ENCODE data around the gene CYP1B1.
A peak's percentile ranks its signal among the peaks of the same experiment; 100 is the strongest.

The CYP1B1 gene

DNA sequence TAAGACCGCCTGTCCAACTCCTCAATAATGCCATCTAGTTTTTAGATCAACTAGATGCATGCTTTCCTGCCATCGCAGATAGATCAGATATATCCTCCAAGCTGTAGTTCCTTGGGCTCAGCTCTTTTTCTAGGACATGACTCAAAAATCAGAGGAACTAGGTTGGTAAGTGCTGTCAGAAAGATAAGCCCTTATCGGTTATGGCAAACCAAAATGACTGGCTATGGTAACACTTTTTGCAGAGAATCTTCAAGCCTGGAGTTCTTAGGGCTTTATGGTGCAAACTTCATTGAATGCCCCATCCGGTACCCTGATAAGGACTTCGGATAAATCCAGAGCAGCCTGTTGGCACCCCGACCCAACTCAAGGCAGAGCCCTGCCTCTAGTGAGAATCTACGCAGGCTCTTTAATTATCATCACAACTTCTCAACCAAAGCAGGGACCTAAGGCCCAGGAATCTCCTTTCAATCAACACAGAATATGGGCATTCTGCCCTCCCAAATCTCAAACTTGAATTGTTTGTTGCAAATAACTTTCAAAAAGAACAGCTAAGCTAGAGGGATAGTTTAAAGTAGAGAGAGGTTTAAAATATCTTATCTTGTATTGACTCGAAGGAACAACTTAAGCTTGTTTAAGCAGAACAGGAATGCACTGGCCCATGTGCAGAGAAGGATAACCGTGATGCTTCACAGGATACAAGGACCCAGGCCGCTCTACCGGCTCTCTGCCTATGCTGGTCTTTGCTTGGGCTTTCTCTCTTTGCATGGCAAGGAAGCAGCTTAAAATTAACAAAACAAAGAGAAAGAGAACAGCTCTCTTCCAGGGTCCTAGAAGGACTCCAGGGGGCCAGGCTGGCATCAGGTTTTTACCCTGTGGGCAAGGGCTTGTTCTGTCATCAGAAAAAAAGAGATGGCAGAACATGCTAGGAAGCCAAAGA, 3.4 kb upstream of the CYP1B1 start:
- no peak for TF ChIP-seq ZNF274 (IDR thresholded peaks at IDR 0.05; ENCODE audit: low read depth, low read length)
- peaks cover 14% of the 10 kb centered on the region for H3K27me3 ChIP-seq (ENCODE audit: insufficient read depth, insufficient read length)
- H3K4me1 ChIP-seq (ENCODE audit: insufficient read depth, insufficient read length) = peaks cover 2% of the 10 kb centered on the region
- H3K36me3 ChIP-seq (ENCODE audit: insufficient read depth, insufficient read length, low read length) = no peaks in the 10 kb centered on the region
- H3K9me3 ChIP-seq (ENCODE audit: insufficient read depth, low read length) = no peaks in the 10 kb centered on the region; the same call in 1 of the 2 replicates
- H3K9ac ChIP-seq (ENCODE audit: insufficient read length, low read depth) = no peak overlapping the region
- DNase-seq (ENCODE audit: low read depth, low spot score) = peak; percentile 51
- H3K4me3 ChIP-seq (ENCODE audit: insufficient read length, low read depth) = no peak overlapping the region

DNA sequence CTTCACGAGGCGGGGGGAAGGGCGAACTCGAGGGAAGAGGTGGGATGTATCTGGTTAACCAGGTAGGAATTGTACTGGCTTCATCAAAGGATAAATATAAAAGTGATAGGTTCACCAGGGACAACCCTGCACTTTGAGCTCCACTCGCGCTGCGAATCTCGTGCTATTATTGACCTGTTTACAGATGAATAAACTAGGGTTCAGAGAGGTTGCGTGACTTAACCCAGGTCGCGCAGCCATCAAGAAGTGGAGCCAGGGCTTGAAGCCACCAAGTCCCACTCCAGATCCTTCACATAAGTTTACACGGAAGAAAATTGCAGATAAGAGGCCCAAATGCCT, 1.4 kb upstream of the CYP1B1 start:
- TF ChIP-seq ZNF274 (IDR thresholded peaks at IDR 0.05; ENCODE audit: low read depth, low read length) (no peak), YY1 (IDR thresholded peaks at IDR 0.05; ENCODE audit: insufficient read depth, insufficient read length) (no peak), SUZ12 (IDR thresholded peaks at IDR 0.05; ENCODE audit: extremely low read depth, insufficient read depth, insufficient read length) (no peak)
- Histone ChIP-seq H3K9ac (ENCODE audit: insufficient read length, low read depth) (peak overlapping the region; percentile 74), H3K4me3 (ENCODE audit: insufficient read length, low read depth) (peak overlapping the region; percentile 58), H3K36me3 (ENCODE audit: insufficient read depth, insufficient read length, low read length) (peaks cover 2% of the 10 kb centered on the region), H3K9me3 (ENCODE audit: insufficient read depth, low read length) (no peaks in the 10 kb centered on the region; the same call in 1 of the 2 replicates), H3K27me3 (ENCODE audit: insufficient read depth, insufficient read length) (peaks cover 14% of the 10 kb centered on the region), H3K4me1 (ENCODE audit: insufficient read depth, insufficient read length) (peaks cover 2% of the 10 kb centered on the region)
- no peak for DNase-seq (ENCODE audit: low read depth, low spot score)

DNA sequence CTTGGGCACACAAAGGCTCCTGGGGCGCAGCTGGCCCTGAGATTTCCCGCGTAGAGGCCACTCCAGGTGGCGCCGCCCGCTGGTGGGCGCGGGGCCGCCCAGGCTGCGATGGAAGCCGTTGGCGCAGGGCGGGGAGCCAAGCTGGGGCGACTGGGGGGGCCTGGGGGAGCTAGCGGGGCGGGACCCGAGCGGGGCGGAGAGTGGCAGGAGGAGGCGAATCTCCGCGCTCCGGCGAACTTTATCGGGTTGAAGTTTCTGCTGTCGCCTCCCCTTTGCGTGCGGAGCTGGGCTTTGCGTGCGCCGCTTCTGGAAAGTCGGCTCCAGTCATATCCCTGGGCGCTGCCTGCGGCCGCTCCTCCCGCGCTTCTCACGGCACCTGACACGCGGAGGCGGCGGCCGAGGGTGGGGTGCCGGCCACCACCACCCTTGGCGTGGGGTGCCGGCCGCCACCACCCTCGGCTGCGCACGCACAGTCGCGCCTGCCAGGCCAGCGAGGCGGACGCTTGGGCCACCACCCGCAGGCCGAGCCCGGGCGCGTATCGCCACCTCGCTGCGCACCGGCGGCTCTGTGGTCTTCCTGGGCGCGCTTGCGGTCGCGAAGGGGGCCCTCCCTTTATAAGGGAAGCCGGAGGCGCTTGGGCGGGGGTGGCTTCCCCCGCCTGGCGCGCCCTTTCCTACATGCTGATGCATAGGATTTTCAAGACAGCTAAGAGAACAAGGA, 919 bp upstream of the CYP1B1 start:
- H3K27me3 ChIP-seq (ENCODE audit: insufficient read depth, insufficient read length) = peaks cover 14% of the 10 kb centered on the region
- peak overlapping the region; percentile 82 for H3K9ac ChIP-seq (ENCODE audit: insufficient read length, low read depth)
- TF ChIP-seq SUZ12 (IDR thresholded peaks at IDR 0.05; ENCODE audit: extremely low read depth, insufficient read depth, insufficient read length) = no peak
- TF ChIP-seq ZNF274 (IDR thresholded peaks at IDR 0.05; ENCODE audit: low read depth, low read length) = no peak
- TF ChIP-seq YY1 (IDR thresholded peaks at IDR 0.05; ENCODE audit: insufficient read depth, insufficient read length) = no peak
- peak overlapping the region; percentile 58 for H3K4me3 ChIP-seq (ENCODE audit: insufficient read length, low read depth)
- peaks cover 2% of the 10 kb centered on the region for H3K36me3 ChIP-seq (ENCODE audit: insufficient read depth, insufficient read length, low read length)
- DNase-seq (ENCODE audit: low read depth, low spot score) = peak; percentile 74
- H3K4me1 ChIP-seq (ENCODE audit: insufficient read depth, insufficient read length) = peaks cover 2% of the 10 kb centered on the region
- H3K9me3 ChIP-seq (ENCODE audit: insufficient read depth, low read length) = no peaks in the 10 kb centered on the region; the same call in 1 of the 2 replicates

DNA sequence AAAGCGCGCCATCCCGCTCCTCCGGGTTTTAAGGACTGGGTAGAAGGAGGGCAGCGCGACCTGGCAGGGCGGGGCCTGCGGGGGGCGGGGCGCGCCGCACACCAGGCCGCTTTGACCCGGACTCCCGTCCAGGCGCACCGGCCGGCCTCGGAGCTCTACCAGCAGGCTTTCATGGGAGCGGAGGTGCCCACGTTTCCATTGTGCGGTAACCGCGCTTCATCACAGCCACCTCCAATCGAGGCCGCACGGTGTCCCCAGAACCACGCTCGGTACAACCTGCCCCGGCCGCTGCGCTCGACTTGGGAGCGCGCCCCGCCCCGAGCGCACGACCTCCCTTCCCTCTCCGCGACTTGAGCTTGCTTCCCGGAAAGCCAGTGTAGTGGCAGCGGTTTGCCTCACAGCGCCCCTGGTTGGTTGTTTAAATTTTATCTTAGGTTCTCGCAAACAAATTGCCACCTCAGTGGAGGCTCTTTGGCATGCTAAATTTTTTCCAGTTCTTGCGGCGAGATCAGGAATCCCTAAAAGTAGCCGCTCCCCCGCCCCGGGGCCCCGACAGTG, 280 bp upstream of the CYP1B1 start:
- DNase-seq (ENCODE audit: low read depth, low spot score) = peak; percentile 83
- peaks cover 2% of the 10 kb centered on the region for H3K36me3 ChIP-seq (ENCODE audit: insufficient read depth, insufficient read length, low read length)
- no peaks in the 10 kb centered on the region; the same call in 1 of the 2 replicates for H3K9me3 ChIP-seq (ENCODE audit: insufficient read depth, low read length)
- peaks cover 2% of the 10 kb centered on the region for H3K4me1 ChIP-seq (ENCODE audit: insufficient read depth, insufficient read length)
- H3K9ac ChIP-seq (ENCODE audit: insufficient read length, low read depth) = peak overlapping the region; percentile 82
- H3K4me3 ChIP-seq (ENCODE audit: insufficient read length, low read depth) = peak overlapping the region; percentile 58
- TF ChIP-seq SUZ12 (IDR thresholded peaks at IDR 0.05; ENCODE audit: extremely low read depth, insufficient read depth, insufficient read length) (no peak), ZNF274 (IDR thresholded peaks at IDR 0.05; ENCODE audit: low read depth, low read length) (no peak), YY1 (IDR thresholded peaks at IDR 0.05; ENCODE audit: insufficient read depth, insufficient read length) (no peak)
- H3K27me3 ChIP-seq (ENCODE audit: insufficient read depth, insufficient read length) = peaks cover 14% of the 10 kb centered on the region

DNA sequence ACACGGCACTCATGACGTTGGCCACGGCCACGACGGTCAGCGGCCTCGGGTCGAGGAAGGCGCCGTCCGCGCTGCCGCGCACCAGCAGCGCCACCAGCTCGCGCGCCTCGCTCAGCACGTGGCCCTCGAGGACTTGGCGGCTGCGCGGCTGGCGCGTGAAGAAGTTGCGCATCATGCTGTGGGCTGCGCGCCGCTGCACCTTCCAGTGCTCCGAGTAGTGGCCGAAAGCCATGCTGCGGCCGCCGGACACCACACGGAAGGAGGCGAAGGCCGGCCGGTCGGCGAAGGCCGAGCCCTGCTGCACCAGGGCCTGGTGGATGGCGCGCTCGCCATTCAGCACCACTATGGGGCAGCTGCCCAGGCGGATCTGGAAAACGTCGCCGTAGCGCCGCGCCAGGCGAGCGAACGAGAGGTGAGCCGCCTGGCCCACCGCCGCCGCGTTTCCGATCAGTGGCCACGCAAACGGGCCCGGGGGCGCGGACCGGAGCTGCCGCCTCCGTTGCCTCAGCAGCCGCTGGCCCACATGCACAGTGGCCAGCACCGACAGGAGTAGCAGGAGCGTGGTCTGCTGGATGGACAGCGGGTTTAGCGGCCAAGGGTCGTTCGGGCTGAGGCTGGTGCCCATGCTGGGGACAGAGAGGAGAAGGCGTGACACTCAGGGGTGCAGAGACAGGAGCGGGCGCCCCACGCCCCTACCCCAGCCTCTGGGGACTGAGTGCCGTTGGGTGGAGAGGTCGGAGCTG, 1.0 kb downstream of the CYP1B1 start:
- no peak for DNase-seq (ENCODE audit: low read depth, low spot score)
- Histone ChIP-seq H3K27me3 (ENCODE audit: insufficient read depth, insufficient read length) (peaks cover 14% of the 10 kb centered on the region), H3K9ac (ENCODE audit: insufficient read length, low read depth) (peak overlapping the region; percentile 82), H3K36me3 (ENCODE audit: insufficient read depth, insufficient read length, low read length) (peaks cover 11% of the 10 kb centered on the region), H3K9me3 (ENCODE audit: insufficient read depth, low read length) (no peaks in the 10 kb centered on the region; the same call in 1 of the 2 replicates), H3K4me1 (ENCODE audit: insufficient read depth, insufficient read length) (peaks cover 2% of the 10 kb centered on the region), H3K4me3 (ENCODE audit: insufficient read length, low read depth) (peak overlapping the region; percentile 58)
- no peak for TF ChIP-seq SUZ12 (IDR thresholded peaks at IDR 0.05; ENCODE audit: extremely low read depth, insufficient read depth, insufficient read length)
- TF ChIP-seq YY1 (IDR thresholded peaks at IDR 0.05; ENCODE audit: insufficient read depth, insufficient read length) = no peak
- TF ChIP-seq ZNF274 (IDR thresholded peaks at IDR 0.05; ENCODE audit: low read depth, low read length) = no peak

DNA sequence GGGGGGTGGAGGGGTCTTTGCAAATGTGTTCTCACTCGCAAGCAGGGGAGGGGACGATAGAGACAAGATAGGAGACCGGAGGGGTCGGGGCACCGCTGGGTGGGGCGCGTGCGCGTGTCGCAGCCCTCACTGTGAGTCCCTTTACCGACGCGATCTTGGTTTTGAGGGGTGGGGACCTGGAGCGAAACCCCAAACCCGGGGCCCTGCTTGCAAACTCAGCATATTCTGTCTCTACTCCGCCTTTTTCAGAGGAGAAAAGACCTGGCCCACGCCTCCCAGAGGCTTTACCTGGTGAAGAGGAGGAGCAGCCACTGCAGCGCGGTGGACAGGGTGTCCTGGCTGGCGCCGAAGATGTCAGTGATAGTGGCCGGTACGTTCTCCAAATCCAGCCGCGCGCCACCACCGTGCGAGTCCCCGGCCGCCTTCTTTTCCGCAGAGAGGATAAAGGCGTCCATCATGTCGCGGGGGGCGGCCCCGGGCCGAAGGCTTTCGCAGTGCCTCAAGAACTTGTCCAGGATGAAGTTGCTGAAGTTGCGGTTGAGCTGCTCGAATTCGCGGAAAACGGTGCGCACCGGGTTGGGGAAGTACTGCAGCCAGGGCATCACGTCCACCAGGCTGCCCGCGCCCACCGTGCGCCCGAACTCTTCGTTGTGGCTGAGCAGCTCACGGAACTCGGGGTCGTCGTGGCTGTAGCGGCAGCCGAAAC, 1.7 kb downstream of the CYP1B1 start:
- Histone ChIP-seq H3K36me3 (ENCODE audit: insufficient read depth, insufficient read length, low read length) (peaks cover 11% of the 10 kb centered on the region), H3K4me3 (ENCODE audit: insufficient read length, low read depth) (no peak overlapping the region), H3K9ac (ENCODE audit: insufficient read length, low read depth) (no peak overlapping the region), H3K4me1 (ENCODE audit: insufficient read depth, insufficient read length) (peaks cover 2% of the 10 kb centered on the region), H3K9me3 (ENCODE audit: insufficient read depth, low read length) (no peaks in the 10 kb centered on the region; the same call in 1 of the 2 replicates), H3K27me3 (ENCODE audit: insufficient read depth, insufficient read length) (peaks cover 14% of the 10 kb centered on the region)
- no peak for DNase-seq (ENCODE audit: low read depth, low spot score)
- TF ChIP-seq YY1 (IDR thresholded peaks at IDR 0.05; ENCODE audit: insufficient read depth, insufficient read length) = no peak
- TF ChIP-seq ZNF274 (IDR thresholded peaks at IDR 0.05; ENCODE audit: low read depth, low read length) = no peak
- TF ChIP-seq SUZ12 (IDR thresholded peaks at IDR 0.05; ENCODE audit: extremely low read depth, insufficient read depth, insufficient read length) = no peak

All from NT2/D1 (cell line).